Neural cell (in vitro differentiated cells): Measurements from ENCODE around the gene SLC16A3.

Experiments used
- CTCF ChIP-seq: fragments of 450-650 bp; IDR thresholded peaks from 2 replicates; pipeline ENCODE4 v1.5.1; 2014; ENCODE audit warnings: antibody characterized with exemption, mild to moderate bottlenecking, moderate library complexity; ENCODE audit not compliant: poor library complexity, severe bottlenecking
- EP300 ChIP-seq: fragments of 450-650 bp; conservative IDR thresholded peaks from 2 replicates; pipeline ENCODE4 v1.6.1; 2014; ENCODE audit warnings: antibody characterized with exemption, mild to moderate bottlenecking, moderate library complexity; ENCODE audit not compliant: poor library complexity, severe bottlenecking
- EZH2 ChIP-seq: fragments of 200-600, 300-800 bp; shearing (Covaris generic), sonication (generic); IDR thresholded peaks from 2 replicates; pipeline ENCODE4 v1.6.1; 2014; ENCODE audit warnings: antibody characterized with exemption, low read length, borderline replicate concordance, mild to moderate bottlenecking; ENCODE audit not compliant: insufficient read depth, poor library complexity, severe bottlenecking
- RAD21 ChIP-seq: fragments of 450-650 bp; conservative IDR thresholded peaks from 2 replicates; pipeline ENCODE4 v1.6.1; 2014; ENCODE audit warnings: antibody characterized with exemption, mild to moderate bottlenecking, moderate library complexity
- REST ChIP-seq: IDR thresholded peaks from 2 replicates; pipeline ENCODE4 v1.6.1; 2012; ENCODE audit warnings: borderline replicate concordance
- TAF1 ChIP-seq: IDR thresholded peaks from 2 replicates; pipeline ENCODE4 v1.6.1; 2012; ENCODE audit warnings: low read depth

- no peak for TF ChIP-seq RAD21
- no peak for TF ChIP-seq REST
- TF ChIP-seq CTCF, result no peak
- TF ChIP-seq EZH2, result no peak
- TF ChIP-seq TAF1, result no peak
- no peak for TF ChIP-seq EP300
Observed at GRCh38 chr17:82241183-82241925, 12.5 kb downstream of the SLC16A3 start.
